SKM-1 treated with dmso at 0.1 percent for 144 hours (cell line): Measurements from ENCODE around the gene CORO2B.

Source experiments
- DNase-seq: peaks from one replicate; lab custom pipeline; 2025; ENCODE audit not compliant: unreplicated experiment; lab: John Stamatoyannopoulos, UW

The CORO2B gene

DNA sequence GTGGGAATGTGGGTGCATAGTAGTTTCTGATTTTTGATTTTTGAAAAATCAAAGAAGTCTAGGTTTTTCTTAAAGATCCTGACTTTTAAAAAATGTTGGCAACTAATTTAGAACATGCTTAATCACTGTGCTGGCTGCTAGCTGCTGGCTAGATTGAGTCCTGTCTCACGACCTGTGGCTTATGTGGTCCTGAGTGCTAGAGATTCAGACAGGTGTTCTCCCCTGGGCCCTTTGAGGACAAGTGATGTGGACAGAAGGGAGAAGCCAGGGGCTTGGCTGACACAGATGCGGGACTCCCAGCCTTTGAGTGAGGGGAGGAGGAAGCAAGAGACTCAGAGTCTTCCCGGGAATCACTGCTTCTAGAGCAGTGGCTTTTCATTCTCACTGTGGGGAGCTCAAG, 47.5 kb downstream of the CORO2B start:
- no peak for DNase-seq

DNA sequence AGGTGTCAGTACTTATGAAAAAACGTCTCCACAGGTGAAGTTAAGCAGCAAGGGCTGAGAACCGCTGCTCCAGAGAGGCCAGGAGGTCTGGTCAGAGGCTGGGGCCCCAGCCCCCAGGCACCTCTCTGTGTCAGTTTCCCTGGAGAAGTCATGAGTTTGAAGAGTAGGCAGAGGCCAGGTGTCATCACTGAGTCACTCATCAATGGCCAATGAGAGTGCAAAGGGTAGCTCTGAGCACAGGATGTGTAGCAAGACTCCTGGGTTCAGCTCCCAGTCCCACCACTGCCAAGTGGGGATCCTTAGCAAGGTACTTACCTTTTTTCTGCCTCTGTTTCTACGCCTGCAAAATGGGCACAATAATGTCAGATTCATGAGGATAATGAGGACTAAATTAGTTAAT, 47.9 kb downstream of the CORO2B start:
- no peak for DNase-seq

DNA sequence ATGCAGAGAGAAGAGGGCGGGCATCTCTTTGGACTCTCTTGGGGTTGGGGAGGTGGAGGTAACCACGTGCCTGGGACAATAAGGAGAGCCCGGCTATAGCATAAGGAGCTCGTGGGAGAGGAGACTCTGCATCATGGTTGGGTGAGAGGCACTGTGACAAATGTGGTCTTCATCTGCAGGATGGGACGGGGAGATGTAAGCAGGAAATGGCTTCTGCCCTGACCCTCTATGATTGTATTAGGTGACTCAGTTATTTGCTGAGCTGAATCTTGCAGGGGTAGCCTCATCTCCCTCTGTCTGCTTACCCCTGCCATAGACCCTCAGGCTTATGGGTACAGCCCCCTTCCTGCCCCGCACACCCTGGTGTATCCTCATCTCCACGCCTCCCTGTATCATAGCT, 48.7 kb downstream of the CORO2B start:
- no peak for DNase-seq

DNA sequence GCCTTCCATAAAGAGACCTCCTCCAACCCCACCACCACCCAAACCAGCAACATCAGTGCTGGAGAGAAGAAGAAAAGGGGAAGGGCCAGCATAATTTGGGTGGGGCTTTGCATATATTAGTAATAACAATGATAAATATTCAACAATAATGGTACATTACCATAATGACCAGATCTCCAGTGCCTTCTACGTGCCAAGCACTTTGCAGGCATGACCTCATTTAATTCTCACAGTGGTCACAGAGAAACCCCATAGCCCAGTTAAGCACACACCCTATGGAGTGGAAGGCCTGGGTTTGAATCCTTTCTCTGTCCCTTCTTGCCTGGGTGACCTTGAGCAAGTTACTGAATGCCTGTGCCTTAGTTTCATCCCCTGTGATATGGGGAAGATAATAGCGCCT, 49.2 kb downstream of the CORO2B start:
- no peak for DNase-seq

GRCh38 chr15:68629519-68630210, 50.9 kb downstream of the CORO2B start:
- no peak for DNase-seq

GRCh38 chr15:68630211-68630555, 51.4 kb downstream of the CORO2B start:
- DNase-seq: no peak

DNA sequence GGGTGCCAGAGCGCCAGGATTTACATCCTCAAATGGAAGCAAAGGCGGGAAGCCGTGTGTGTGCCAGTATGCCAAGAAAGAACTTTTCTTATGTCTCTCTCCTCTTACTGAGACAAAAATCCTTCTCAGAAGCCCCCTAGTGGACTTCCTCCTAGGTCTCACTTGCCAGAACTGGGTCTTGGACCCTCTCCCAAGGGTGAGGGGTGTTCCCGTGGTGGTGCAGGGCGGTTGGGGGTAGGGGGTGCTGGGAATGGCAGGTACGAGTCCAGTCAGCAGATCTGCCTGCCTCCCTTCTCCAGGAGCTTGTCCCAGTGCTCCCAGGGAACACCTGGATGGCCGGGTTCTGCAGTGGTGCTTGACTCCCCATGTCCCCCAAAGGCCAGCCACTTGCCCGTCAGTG, 52.0 kb downstream of the CORO2B start:
- no peak for DNase-seq

- DNase-seq: no peak
Observed at GRCh38 chr15:68631601-68632051, 52.8 kb downstream of the CORO2B start.

GRCh38 chr15:68632101-68632500, 53.3 kb downstream of the CORO2B start:
- DNase-seq: no peak

DNA sequence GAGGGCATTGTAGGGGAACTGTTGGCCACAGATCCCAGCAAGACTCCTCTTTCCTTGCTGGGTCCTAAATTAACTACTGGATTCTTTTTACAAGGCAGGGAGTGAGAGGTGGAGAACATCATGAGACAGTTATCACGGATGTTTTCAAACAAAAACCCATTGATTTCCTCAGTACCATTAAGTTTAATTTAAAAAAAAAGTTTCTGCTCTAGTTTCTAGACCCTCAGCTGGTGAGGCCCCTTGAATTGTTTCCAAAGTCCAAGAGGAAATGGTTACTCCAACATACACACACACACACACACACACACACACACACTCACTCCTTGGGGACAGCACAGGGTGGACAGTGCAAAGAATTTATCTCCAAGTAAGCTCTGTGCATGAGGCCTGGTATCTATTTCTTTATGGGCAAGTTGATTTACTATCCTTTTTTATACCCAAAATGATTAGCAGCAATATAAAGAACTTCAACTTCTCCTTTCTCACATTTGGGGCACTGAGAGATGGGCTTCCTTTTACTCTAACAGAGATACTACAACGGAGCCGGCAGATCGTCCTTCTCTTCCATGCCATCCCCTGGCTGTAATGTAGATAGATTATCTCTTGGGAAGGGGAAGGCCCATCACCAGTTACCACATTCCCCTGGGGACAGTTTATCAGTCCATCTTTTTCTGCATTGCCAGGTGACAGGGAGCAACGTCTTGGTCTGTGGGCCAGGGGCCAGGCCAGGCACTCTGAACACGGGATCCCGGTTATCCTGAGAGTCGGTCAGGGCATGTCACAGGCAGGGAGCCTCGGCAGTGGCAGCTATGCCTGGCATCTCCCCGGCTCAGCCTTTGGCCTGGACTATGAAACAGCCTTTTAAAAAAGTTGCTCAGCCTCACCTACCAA, 54.7 kb downstream of the CORO2B start:
- DNase-seq: no peak

GRCh38 chr15:68634122-68634482, 55.3 kb downstream of the CORO2B start:
- DNase-seq: no peak

DNA sequence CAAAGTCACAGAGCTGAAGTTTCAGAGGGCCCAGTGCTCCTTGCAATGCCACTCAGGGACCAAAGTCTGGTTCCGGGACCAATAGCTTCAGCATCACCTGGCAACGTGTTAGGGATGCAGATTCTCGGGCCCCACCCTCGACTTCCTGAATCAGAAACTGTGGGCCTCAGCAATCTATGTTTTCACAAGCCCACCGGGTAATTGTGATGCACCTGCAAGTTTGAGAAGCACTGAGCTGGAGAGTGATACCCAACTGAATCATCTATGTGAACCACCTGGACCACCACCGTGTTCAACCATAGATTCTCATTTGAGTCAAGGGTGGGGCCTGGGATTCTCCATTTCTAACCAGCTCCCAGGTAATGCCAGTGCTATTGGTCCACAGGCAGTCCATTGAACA, 55.7 kb downstream of the CORO2B start:
- DNase-seq: no peak

DNA sequence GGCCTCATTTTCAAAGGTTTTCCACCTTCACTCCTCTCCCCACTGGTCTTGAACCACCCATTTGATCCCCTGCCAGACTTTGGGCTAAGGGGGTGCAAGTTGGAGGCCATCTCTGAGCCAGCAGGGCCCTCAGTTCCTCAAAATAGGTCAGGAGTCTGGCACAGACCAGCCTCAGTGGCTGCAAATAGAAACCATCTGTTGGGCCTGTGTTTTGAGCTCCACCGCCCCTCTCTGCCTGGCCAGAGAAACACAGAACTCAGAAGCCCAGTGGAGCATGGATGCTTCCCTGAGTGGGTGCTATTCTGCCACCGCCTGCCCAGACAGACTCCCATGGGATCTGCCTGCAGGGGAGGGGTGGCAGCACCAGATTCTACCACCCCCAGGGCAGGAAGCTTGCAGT, 56.3 kb downstream of the CORO2B start:
- DNase-seq: no peak

GRCh38 chr15:68636256-68636655, 57.5 kb downstream of the CORO2B start:
- DNase-seq: no peak

- DNase-seq: no peak
Observed at GRCh38 chr15:68637767-68638404, 59.1 kb downstream of the CORO2B start.

- no peak for DNase-seq
Observed at GRCh38 chr15:68638953-68639515, 60.2 kb downstream of the CORO2B start.

DNA sequence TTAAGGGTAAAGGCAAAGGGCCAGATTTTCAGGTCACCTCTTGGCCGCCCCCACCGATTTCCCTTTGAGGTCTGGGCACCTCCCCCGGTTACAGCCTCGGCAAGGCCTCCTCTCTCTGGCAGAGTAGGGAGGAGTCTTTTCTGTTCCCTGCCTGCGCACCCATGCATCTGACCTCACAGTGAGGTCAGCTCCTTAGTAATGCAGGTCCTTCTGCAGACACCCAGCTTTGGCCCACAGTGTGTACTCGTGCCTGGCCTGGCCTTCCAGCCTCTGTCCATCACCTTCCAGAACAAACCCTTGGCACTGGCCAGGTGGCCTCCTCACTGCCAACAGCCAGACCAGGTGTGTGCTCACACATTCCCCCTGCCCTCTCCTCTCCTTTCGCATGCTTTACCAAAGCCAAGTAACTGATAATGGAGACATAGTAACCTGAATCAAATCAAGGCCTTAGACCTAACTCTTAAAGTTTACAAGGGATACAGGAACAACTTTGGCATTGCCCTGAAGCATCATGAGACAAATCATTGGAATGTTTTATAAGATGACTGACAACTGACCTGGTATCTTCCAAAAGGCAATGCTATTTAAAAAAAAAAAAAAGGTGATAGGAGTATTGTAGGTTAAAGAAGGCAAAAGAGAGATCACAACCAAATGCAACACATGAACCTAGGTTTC, 61.3 kb downstream of the CORO2B start:
- no peak for DNase-seq

- DNase-seq: no peak
Observed at GRCh38 chr15:68640791-68641331, 62.1 kb downstream of the CORO2B start.

- DNase-seq: no peak
Observed at GRCh38 chr15:68641376-68641775, 62.6 kb downstream of the CORO2B start.

- DNase-seq: no peak
Observed at GRCh38 chr15:68642491-68642845, 63.7 kb downstream of the CORO2B start.

DNA sequence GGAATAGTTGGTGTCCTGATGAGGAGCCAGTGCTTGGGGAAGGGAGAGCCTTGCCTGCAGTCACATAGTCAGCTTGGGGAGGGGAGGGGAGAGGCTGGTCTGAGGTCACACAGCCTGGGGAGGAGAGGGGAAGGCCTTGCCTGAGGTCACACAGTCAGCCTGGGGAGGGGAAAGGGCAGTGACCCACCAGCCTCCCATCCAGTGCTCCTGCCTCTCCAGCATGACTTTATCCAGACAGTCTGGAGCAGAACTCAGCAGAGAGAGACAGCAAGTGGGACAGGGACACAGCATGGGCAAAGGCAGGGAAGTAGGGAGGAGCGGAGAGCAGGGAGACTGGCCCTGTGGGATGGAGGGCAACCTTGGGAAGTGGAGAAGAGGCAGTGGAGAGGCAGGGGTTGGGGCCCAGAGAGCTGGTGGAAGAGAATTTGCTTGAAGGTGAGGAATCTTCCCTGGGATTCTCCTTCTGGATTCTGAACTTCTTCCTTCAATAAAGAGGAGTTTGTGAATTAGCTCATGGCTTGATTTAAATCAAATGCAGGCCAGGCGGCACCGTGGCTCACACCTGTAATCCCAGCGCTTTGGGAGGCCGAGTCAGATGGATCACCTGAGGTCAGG, 64.5 kb downstream of the CORO2B start:
- no peak for DNase-seq
